ENCODE data around the gene SLAMF6.
"Not testable (repeated sequence)": the region's sequence is repeated elsewhere in the genome, so short reads cannot be mapped to it uniquely, and the experiment has no call there.

SLAMF6 gene

GRCh38 chr1:160542303-160542945, 19.4 kb upstream of the SLAMF6 start:
- no peak for DNase-seq (ENCODE audit: low spot score)

GRCh38 chr1:160541622-160542302, 18.7 kb upstream of the SLAMF6 start:
- DNase-seq (ENCODE audit: low spot score) = no peak

- no peak for DNase-seq (ENCODE audit: low spot score)
Observed at GRCh38 chr1:160540859-160541233, 17.8 kb upstream of the SLAMF6 start.

GRCh38 chr1:160539990-160540858, 17.2 kb upstream of the SLAMF6 start:
- peak; percentile 75 for DNase-seq (ENCODE audit: low spot score)

GRCh38 chr1:160539684-160539989, 16.6 kb upstream of the SLAMF6 start:
- DNase-seq (ENCODE audit: low spot score) = no peak

- no peak for DNase-seq (ENCODE audit: low spot score)
Observed at GRCh38 chr1:160538985-160539651, 16.1 kb upstream of the SLAMF6 start.

GRCh38 chr1:160537714-160538665, 14.9 kb upstream of the SLAMF6 start:
- no peak for DNase-seq (ENCODE audit: low spot score)

- no peak for DNase-seq (ENCODE audit: low spot score)
Observed at GRCh38 chr1:160534823-160535605, 12.0 kb upstream of the SLAMF6 start.

- DNase-seq (ENCODE audit: low spot score) = not testable (repeated sequence)
Observed at GRCh38 chr1:160532557-160532813, 9.4 kb upstream of the SLAMF6 start.

- not testable (repeated sequence) for DNase-seq (ENCODE audit: low spot score)
Observed at GRCh38 chr1:160531809-160532556, 8.9 kb upstream of the SLAMF6 start.

- not testable (repeated sequence) for DNase-seq (ENCODE audit: low spot score)
Observed at GRCh38 chr1:160529401-160529952, 6.4 kb upstream of the SLAMF6 start.

- not testable (repeated sequence) for DNase-seq (ENCODE audit: low spot score)
Observed at GRCh38 chr1:160523789-160524188, 734 bp upstream of the SLAMF6 start.

GRCh38 chr1:160522136-160522535, 919 bp downstream of the SLAMF6 start:
- DNase-seq (ENCODE audit: low spot score) = no peak

- DNase-seq (ENCODE audit: low spot score) = no peak
Observed at GRCh38 chr1:160521554-160521953, 1.5 kb downstream of the SLAMF6 start.

GRCh38 chr1:160520999-160521398, 2.1 kb downstream of the SLAMF6 start:
- DNase-seq (ENCODE audit: low spot score) = no peak

- DNase-seq (ENCODE audit: low spot score) = no peak
Observed at GRCh38 chr1:160520582-160520981, 2.5 kb downstream of the SLAMF6 start.

GRCh38 chr1:160519642-160520435, 3.2 kb downstream of the SLAMF6 start:
- DNase-seq (ENCODE audit: low spot score) = peak; percentile 34

- not testable (repeated sequence) for DNase-seq (ENCODE audit: low spot score)
Observed at GRCh38 chr1:160517519-160517918, 5.5 kb downstream of the SLAMF6 start.

- DNase-seq (ENCODE audit: low spot score) = not testable (repeated sequence)
Observed at GRCh38 chr1:160515908-160516307, 7.1 kb downstream of the SLAMF6 start.
